Measurements from ENCODE around the gene MAN2B1. TPM values are rescaled to one million over a fixed set of nuclear protein-coding genes. Genes with fewer than 3 reads are reported as not detected.
"Not testable (repeated sequence)": the region's sequence is repeated elsewhere in the genome, so short reads cannot be mapped to it uniquely, and the experiment has no call there.

MAN2B1 gene
- total and polyA plus RNA-seq, 5 donors: 19.8 to 52.6 (median 40.3) TPM

DNA sequence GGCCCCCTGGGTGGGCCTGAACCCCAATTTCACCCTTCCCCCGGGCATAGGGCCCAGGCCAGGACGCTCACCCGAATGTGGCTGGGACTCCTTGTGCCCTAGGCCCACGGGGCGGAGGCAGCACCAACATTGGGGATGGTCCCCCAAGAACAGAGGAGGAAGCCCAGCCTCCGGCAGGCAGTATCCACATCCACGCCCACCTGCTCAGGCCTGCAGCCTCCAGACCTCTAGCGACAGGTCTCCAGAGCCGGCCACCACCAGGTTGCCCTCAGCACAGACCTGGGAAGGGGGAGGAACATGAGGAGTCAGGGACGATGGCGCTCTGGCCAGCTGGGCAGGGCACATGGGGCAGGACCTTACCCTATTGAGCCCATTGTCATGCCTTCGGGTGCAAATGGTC, 22.5 kb upstream of the MAN2B1 start:
- Histone ChIP-seq H3K4me3 (ENCODE audit: low read length) (no peak overlapping the region), H3K9me3 (ENCODE audit: control insufficient read depth, low read length) (no peaks in the 10 kb centered on the region), H3K27ac (ENCODE audit: low read length) (no peak overlapping the region), H3K27me3 (ENCODE audit: control insufficient read depth, insufficient read depth) (no peaks in the 10 kb centered on the region), H3K4me1 (ENCODE audit: control insufficient read depth, insufficient read depth, low read length) (no peaks in the 10 kb centered on the region)
- DNase-seq: no peak
- intact Hi-C loops (cut with DNase I): no loop called here
- peak in 1 of 2 donors; percentile 17 for ATAC-seq
- 94% methylated on average over 12 of the region's 12 CpGs for WGBS

DNA sequence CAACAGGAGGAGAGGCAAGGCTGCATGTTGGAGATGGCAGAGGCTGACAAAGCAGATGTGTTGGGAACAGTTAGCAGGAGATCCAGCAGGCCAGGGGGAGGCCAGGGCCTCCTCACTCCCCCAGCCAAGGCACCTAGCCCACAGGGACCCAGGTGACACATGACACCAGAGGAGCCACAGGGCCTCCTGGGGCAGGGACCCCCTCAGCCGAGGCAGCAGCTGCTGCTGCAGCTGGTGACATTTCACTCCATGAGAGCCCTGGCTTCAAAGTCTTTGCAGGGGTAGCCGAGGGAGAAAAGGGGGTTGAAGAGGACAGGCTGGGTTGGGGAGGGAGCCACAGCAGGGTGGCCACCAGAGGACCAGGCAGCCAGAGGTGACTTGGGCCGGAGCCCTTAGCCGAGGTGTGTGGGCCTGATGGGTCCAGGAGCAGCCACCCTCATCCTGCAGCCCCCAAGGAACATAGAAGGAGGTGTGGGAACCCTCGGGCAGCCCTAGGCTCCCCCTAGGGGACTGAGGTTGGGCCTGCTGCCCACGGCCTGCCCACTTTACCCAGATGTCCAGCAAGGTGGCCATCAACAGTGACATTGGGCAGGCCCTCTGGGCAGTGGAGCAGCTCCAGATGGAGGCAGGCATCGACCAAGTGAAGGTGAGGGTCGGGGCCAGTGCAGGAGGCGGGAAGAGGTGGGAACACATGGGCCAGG, 21.1 kb upstream of the MAN2B1 start, which contains the start of gene GNG14:
Gene GNG14, plus strand, starts transcription at position 503 of the 701 bp plus-strand sequence. Its CDS starts 51 bp downstream, at position 554.
- no peak for ATAC-seq
- Histone ChIP-seq H3K27ac (ENCODE audit: low read length) (no peak within 1 kb of the TSS), H3K4me1 (ENCODE audit: control insufficient read depth, insufficient read depth, low read length) (no peaks in the 10 kb centered on the region), H3K9me3 (ENCODE audit: control insufficient read depth, low read length) (no peaks in the 10 kb centered on the region), H3K27me3 (ENCODE audit: control insufficient read depth, insufficient read depth) (no peaks in the 10 kb centered on the region), H3K4me3 (ENCODE audit: low read length) (no peak within 1 kb of the TSS)
- intact Hi-C loops (cut with DNase I): no loop called here
- DNase-seq: no peak
- WGBS: 85% methylated on average over 9 of the region's 9 CpGs

DNA sequence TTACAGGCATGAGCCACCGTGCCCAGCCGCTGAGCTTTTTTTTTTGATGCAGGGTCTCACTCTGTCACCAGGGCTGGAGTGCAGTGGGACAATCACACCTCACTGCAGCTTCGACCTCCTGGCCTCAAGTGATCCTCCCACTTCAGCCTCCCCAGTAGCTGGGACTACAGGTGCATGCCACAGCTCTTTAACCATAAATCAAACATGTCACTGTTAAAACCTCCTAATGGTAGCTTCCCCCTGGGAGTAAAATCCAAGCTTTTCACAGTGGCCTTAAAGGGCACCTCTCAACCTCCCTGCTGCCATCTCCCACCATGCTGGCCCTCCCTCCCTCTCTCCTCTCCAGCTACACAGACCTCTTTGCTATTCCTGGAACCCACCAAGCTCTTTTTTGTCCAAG, 19.3 kb upstream of the MAN2B1 start:
- ATAC-seq: no peak
- peaks cover 2% of the 10 kb centered on the region for H3K4me1 ChIP-seq (ENCODE audit: control insufficient read depth, insufficient read depth, low read length)
- no peak overlapping the region for H3K4me3 ChIP-seq (ENCODE audit: low read length)
- H3K27ac ChIP-seq (ENCODE audit: low read length): no peak overlapping the region
- WGBS: 83% methylated on average over 3 of the region's 3 CpGs
- intact Hi-C loops (cut with DNase I): no loop called here
- no peak for DNase-seq
- H3K9me3 ChIP-seq (ENCODE audit: control insufficient read depth, low read length): no peaks in the 10 kb centered on the region
- no peaks in the 10 kb centered on the region for H3K27me3 ChIP-seq (ENCODE audit: control insufficient read depth, insufficient read depth)

DNA sequence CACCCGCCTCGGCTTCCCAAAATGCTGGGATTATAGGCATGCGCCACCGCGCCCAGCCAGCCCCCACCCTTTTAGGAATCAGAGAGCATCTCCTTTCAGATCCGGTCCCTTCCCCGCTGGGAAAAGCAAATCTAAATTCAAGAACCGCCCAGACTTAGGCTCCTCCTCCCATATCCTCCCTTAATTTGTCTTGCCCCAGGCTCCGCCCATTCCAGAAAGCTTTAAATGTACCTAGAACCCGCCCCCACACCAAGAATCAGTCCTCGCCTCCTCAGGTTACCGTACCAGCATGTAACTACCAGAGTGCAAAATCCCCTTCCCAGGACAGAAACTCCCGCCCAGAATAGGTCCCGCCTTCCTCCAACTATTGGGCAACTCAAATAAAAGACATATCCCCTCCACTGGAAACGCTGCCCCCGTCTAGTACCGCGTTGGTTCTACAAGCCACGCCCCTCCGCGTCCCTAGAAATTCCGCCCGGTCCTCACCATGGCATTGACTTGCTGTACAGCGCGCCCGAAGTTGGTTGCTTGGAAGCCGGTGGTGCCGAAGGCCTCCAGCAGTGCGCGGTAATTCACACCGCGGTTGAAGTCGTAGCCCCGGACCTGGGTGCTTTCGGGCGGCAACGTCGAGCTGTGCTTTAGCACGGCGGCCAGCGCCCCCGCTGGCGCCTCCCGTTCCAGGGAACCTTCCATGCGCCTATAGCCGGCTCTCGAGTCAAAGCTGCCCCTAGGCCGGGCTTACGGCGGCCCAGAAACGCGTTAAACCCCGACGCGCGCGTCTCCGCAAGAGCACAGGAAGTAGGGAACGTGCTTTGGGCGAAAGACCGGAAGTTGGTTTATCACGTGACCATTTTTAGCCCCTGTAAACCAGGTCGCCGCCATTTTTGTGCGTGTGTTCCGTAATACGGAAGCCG, 14.8 kb upstream of the MAN2B1 start, which contains the start of gene DHPS:
Gene DHPS, minus strand, starts transcription at position 807 of the 914 bp plus-strand sequence. Its CDS starts 114 bp downstream, at position 693.
- Histone ChIP-seq H3K4me3 (ENCODE audit: low read length) (peak within 1 kb of the TSS; percentile 100), H3K4me1 (ENCODE audit: control insufficient read depth, insufficient read depth, low read length) (peaks cover 2% of the 10 kb centered on the region), H3K27me3 (ENCODE audit: control insufficient read depth, insufficient read depth) (no peaks in the 10 kb centered on the region), H3K9me3 (ENCODE audit: control insufficient read depth, low read length) (no peaks in the 10 kb centered on the region), H3K27ac (ENCODE audit: low read length) (peak within 1 kb of the TSS; percentile 100)
- ATAC-seq (peak; percentile 91 to 92), DNase-seq (peak; percentile 94 to 97 (median 95))
- WGBS: under 1% methylated on average over 68 of the region's 68 CpGs
- intact Hi-C loops (cut with DNase I): no loop called here

DNA sequence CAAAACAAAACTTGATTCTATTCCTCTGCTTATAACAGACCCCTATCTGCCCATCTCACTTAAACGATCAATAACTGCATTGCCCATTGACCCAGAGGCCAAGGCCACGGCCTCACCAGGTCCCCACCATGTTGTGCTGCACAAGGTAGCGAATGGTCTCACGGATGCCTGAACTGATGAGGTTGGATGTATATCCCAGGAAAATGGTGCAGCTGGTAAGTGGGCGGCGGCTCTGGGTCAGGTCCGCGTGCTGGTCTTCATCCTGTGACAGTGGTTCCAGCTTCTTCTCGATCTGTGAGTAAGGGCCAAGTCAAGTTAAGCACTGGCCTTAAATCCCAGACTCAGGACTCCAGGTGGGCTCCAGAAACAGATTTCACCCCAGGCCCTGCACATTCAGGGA, 13.5 kb upstream of the MAN2B1 start:
- H3K27me3 ChIP-seq (ENCODE audit: control insufficient read depth, insufficient read depth): no peaks in the 10 kb centered on the region
- ATAC-seq (no peak), DNase-seq (peak in 2 of 3 donors; percentile 41 to 47)
- no peaks in the 10 kb centered on the region for H3K9me3 ChIP-seq (ENCODE audit: control insufficient read depth, low read length)
- peaks cover 2% of the 10 kb centered on the region for H3K4me1 ChIP-seq (ENCODE audit: control insufficient read depth, insufficient read depth, low read length)
- no peak overlapping the region for H3K4me3 ChIP-seq (ENCODE audit: low read length)
- intact Hi-C loops (cut with DNase I): no loop called here
- H3K27ac ChIP-seq (ENCODE audit: low read length): no peak overlapping the region
- WGBS: 93% methylated on average over 9 of the region's 9 CpGs

DNA sequence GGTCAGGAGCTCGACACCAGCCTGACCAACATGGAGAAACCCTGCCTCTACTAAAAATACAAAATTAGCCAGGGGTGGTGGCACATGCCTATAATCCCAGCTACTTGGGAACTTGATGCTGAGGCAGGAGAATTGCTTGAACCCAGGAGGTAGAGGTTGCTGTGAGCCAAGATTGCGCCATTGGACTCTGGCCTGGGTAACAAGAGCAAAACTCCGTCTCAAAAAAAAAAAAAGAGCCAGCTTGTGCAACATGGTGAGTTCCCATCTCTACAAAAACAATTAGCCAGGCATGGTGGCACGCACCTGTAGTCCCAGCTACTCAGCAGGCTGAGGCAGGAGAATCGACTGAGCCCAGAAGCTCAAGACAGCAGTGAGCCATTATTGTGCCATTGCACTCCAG, 11.5 kb upstream of the MAN2B1 start:
- H3K27me3 ChIP-seq (ENCODE audit: control insufficient read depth, insufficient read depth); H3K4me3 ChIP-seq (ENCODE audit: low read length); H3K4me1 ChIP-seq (ENCODE audit: control insufficient read depth, insufficient read depth, low read length); H3K27ac ChIP-seq (ENCODE audit: low read length); DNase-seq; H3K9me3 ChIP-seq (ENCODE audit: control insufficient read depth, low read length); ATAC-seq: not testable (repeated sequence)
- 86% methylated on average over 5 of the region's 5 CpGs for WGBS
- intact Hi-C loops (cut with DNase I): loop anchor here in 1 of 4 donors (10.0 kb wide), 1 partner anchor 167 kb away; no protein-coding TSS in a partner anchor

DNA sequence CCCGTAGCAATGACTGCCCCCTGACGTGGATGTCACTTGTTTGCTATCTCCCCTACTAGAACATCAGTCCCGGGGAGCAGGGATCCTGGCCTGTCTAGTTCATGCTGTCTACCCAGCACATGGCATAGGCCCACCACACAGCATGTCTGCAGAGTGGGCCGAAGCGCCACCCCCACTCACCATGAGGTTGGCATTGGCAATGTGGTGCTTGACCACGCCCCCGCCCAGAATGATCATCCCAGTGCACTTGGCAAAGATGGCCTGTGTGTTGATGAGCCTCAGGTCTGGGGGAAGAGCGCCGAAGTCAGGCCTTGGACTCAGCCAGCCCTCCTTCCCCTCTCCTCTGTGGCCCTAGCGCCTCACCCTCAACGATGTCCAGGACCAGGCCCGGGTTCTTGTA, 10.4 kb upstream of the MAN2B1 start:
- Histone ChIP-seq H3K27ac (ENCODE audit: low read length) (no peak overlapping the region), H3K4me3 (ENCODE audit: low read length) (no peak overlapping the region), H3K9me3 (ENCODE audit: control insufficient read depth, low read length) (no peaks in the 10 kb centered on the region), H3K27me3 (ENCODE audit: control insufficient read depth, insufficient read depth) (no peaks in the 10 kb centered on the region), H3K4me1 (ENCODE audit: control insufficient read depth, insufficient read depth, low read length) (peaks cover 2% of the 10 kb centered on the region)
- ATAC-seq (no peak), DNase-seq (peak in 2 of 3 donors; percentile 50 to 53)
- WGBS: 89% methylated on average over 12 of the region's 12 CpGs
- intact Hi-C loops (cut with DNase I): loop anchor here in 1 of 4 donors (10.0 kb wide), 1 partner anchor 168 kb away; no protein-coding TSS in a partner anchor

DNA sequence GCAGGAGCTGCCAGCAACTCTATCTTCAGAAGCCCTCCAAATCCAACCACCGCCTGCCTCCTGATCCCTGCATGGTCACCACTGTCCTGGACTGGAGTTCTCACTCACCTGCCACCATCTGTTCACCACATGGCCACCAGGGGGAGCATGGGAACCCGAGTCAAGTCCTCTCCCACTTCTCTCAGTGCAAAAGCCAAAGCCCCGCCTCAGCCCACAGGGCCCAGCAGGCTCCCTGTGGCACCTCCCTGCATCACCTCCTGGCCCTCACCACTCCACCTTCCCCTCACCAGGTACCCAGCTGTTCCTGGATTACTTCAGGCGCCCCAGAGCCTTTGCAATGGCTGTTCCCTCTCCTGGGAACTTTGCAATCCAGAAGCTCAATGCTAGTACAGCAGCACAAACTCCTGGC, 9.8 kb upstream of the MAN2B1 start:
- WGBS: 24% methylated on average over 4 of the region's 4 CpGs
- no peaks in the 10 kb centered on the region for H3K27me3 ChIP-seq (ENCODE audit: control insufficient read depth, insufficient read depth)
- peak; percentile 85 to 93 (median 91) for DNase-seq
- ATAC-seq: peak; percentile 38 to 54
- intact Hi-C loops (cut with DNase I): loop anchor here in 1 of 4 donors (10.0 kb wide), 1 partner anchor 168 kb away; no protein-coding TSS in a partner anchor
- H3K9me3 ChIP-seq (ENCODE audit: control insufficient read depth, low read length): no peaks in the 10 kb centered on the region
- H3K4me3 ChIP-seq (ENCODE audit: low read length): no peak overlapping the region
- peaks cover 2% of the 10 kb centered on the region for H3K4me1 ChIP-seq (ENCODE audit: control insufficient read depth, insufficient read depth, low read length)
- H3K27ac ChIP-seq (ENCODE audit: low read length): no peak overlapping the region

DNA sequence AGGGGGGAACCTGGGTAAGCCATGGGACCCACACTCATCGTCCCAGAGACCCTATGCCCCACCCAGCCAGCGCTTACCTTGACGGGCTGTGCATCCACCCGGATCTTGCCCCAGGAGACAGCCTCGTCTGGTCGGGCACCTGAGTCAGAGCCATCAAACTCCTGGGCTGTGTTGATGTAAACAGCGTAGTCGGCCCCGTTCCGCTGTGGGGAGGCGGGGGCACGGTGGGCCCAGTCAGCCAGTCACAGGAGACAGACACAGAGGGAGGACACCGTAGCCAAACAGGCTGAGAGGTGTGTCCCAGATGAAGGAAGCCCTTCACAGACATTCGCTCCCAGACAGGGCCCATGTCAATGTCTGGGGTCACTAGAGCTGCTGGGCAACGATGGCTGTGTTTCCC, 9.4 kb upstream of the MAN2B1 start:
- WGBS: 88% methylated on average over 15 of the region's 15 CpGs
- peak in 2 of 3 donors; percentile 56 to 64 for DNase-seq
- Histone ChIP-seq H3K27me3 (ENCODE audit: control insufficient read depth, insufficient read depth) (no peaks in the 10 kb centered on the region), H3K27ac (ENCODE audit: low read length) (no peak overlapping the region), H3K9me3 (ENCODE audit: control insufficient read depth, low read length) (no peaks in the 10 kb centered on the region), H3K4me3 (ENCODE audit: low read length) (no peak overlapping the region), H3K4me1 (ENCODE audit: control insufficient read depth, insufficient read depth, low read length) (peaks cover 1% of the 10 kb centered on the region)
- no peak for ATAC-seq
- intact Hi-C loops (cut with DNase I): loop anchor here in 1 of 4 donors (10.0 kb wide), 1 partner anchor 169 kb away; no protein-coding TSS in a partner anchor

DNA sequence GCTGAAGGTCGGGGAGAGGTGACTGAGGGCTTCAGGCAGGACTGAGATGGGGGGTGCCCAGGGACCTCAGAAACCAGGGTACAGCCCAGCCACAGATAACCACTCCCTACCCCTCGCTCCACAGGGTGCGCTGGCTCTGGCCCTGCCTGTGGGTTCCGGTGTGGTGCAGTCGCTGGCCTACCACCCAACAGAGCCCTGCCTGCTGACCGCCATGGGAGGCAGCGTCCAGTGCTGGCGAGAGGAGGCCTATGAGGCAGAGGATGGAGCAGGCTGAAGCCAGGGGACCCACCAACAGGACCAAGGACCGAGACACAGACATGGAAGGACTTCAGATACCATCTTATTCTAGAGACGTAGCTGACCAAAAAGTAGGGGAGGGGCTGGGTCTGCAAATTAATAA, 8.9 kb upstream of the MAN2B1 start:
- intact Hi-C loops (cut with DNase I): loop anchor here in 1 of 4 donors (10.0 kb wide), 1 partner anchor 169 kb away; no protein-coding TSS in a partner anchor
- 93% methylated on average over 10 of the region's 10 CpGs for WGBS
- no peak for ATAC-seq

More for the DNA sequence above, 8.9 kb upstream of the MAN2B1 start:
- no peaks in the 10 kb centered on the region for H3K9me3 ChIP-seq (ENCODE audit: control insufficient read depth, low read length)
- H3K4me1 ChIP-seq (ENCODE audit: control insufficient read depth, insufficient read depth, low read length): no peaks in the 10 kb centered on the region
- no peaks in the 10 kb centered on the region for H3K27me3 ChIP-seq (ENCODE audit: control insufficient read depth, insufficient read depth)
- no peak overlapping the region for H3K4me3 ChIP-seq (ENCODE audit: low read length)
- peak in 1 of 3 donors; percentile 40 for DNase-seq
- no peak overlapping the region for H3K27ac ChIP-seq (ENCODE audit: low read length)

Measured in right cardiac atrium (tissue), 5 donors.